ENCODE data around the gene FEZ2.

DNA sequence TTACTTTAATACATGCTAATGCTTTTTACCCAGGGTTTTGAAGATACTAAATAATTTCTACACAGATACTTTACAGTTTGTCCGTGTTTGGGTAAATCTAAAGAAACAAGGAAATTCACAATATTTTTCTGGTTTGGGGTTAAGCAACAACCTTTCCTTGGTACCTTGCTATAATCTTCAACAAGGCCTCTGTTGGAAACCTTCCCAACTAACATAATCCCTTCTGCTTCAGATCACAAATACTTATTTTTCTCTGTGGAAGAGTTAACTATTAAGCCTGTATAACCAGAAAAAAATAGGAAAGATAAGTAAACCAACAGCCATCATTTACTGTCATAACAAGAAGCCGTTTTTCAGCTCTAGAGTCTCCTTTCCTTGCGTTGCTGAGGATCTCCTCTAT is 15.0 kb downstream of the FEZ2 start:
- TF ChIP-seq SMAD1 (IDR thresholded peaks at IDR 0.05; ENCODE audit: low read depth, low read length, partially characterized antibody) (no peak), KDM4B (IDR thresholded peaks at IDR 0.05; ENCODE audit: borderline replicate concordance in 2 of 2, low read depth in 1 of 2) (no peak), ETV6 (IDR thresholded peaks at IDR 0.05; ENCODE audit: borderline replicate concordance in 1 of 2, low read depth in 2 of 2, low read length in 1 of 2) (no peak), ETV6 (CRISPR knock-in tag; IDR thresholded peaks at IDR 0.05; ENCODE audit: borderline replicate concordance) (no peak), SPI1 (IDR thresholded peaks at IDR 0.05; ENCODE audit: borderline replicate concordance, low read depth, low read length) (no peak), GABPA (tag; conservative IDR thresholded peaks at IDR 0.05; ENCODE audit: low read depth) (no peak)

Measured in K562 (cell line).